ENCODE measurements around the gene BTN2A1.
"Not testable (repeated sequence)": the region's sequence is repeated elsewhere in the genome, so short reads cannot be mapped to it uniquely, and the experiment has no call there.

The BTN2A1 gene

DNA sequence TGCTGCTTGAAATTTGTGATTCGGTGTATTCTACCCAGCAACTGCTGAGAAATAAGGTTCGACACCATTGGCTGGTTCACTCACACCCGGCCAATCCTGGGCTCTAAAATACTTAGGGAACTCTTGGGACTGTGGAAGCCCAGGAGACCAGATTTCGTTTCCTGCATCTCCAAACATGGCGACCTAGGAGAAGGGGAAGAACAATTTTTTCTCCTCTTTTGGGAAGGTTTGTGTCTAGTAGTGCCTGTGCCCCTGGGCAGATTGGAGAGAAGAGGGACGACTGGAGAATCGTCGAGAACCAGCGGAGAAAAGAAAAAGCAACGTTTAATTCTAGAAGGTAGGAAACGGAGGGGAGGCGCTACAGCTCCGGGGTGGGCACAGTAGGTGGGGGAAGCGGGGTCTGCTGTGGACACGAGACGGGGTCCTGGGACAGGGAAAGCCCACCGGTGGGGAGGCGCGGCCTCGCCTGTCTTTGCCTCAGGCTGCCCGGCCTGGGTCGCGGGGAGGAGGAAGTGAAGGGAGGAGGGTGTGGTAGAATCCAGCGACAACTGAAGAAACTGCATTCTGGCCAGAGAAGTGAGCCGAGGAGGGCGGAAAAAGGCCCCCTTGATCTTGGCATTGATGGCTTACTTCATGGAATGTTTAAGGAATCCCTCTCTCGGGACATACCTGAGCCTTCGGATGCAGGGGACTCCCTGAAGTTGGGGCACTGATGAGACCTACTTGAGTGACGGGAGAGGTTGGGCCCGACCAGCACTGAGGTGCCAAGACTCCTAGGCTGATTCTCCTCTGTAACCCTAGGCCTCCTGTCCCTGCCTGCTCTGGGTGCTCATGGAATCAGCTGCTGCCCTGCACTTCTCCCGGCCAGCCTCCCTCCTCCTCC is at the start of gene BTN2A1:
Gene BTN2A1 (plus strand): TSS at position 150 of the 883 bp plus-strand sequence. CDS start 682 bp downstream, at position 832.
- Mint-ChIP-seq H3K4me3 (peak within 1 kb of the TSS; percentile 99), H3K27ac (peak within 1 kb of the TSS; percentile 95), H3K9me3 (no peaks in the 10 kb centered on the region), H3K36me3 (ENCODE audit: low read depth) (peaks cover 43% of the 10 kb centered on the region), H3K27me3 (ENCODE audit: low read depth) (no peaks in the 10 kb centered on the region), H3K4me1 (ENCODE audit: low read depth) (peaks cover 37% of the 10 kb centered on the region)
- DNase-seq (ENCODE audit: low spot score): peak; percentile 68

DNA sequence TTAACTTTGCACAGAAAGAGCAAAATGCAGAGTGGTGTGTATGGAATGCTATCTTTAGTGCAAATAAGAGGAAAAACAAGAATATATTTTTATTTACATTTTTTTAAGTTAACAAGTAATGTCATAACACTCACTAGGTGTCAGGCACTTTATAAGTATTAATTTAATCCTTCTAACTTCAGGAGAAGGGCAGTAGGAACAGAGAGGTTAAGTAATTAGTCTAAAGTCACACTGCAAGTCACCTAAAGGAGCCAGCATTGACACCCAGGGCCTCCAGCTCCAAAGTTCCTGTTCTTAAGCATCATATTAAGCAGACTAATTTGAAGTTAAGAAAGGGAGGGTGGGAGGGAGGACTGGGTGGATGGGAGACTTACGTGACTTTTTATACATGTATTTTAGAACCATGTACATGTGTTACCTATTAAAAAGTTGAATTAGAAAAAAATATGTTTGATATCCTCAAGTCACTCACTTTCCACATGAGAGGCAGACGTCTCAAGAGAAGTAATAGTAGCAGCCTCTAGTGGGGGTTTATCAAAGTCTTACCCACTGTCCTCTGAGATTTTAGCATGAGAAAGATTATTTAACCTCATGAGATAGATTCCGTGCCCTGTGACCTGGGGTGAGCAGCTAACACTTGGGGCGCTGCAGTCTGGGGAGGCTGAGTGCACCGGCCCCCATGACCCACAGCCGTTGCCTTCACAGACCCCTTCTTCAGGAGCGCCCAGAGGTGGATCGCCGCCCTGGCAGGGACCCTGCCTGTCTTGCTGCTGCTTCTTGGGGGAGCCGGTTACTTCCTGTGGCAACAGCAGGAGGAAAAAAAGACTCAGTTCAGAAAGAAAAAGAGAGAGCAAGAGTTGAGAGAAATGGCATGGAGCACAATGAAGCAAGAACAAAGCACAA is 48.7 kb upstream of the BTN2A1 start:
- Mint-ChIP-seq H3K36me3 (ENCODE audit: low read depth) (peaks cover 83% of the 10 kb centered on the region), H3K27me3 (ENCODE audit: low read depth) (no peaks in the 10 kb centered on the region), H3K4me1 (ENCODE audit: low read depth) (peaks cover 26% of the 10 kb centered on the region), H3K9me3 (no peaks in the 10 kb centered on the region), H3K27ac (no peak overlapping the region), H3K4me3 (no peak overlapping the region)
- no peak for DNase-seq (ENCODE audit: low spot score)

DNA sequence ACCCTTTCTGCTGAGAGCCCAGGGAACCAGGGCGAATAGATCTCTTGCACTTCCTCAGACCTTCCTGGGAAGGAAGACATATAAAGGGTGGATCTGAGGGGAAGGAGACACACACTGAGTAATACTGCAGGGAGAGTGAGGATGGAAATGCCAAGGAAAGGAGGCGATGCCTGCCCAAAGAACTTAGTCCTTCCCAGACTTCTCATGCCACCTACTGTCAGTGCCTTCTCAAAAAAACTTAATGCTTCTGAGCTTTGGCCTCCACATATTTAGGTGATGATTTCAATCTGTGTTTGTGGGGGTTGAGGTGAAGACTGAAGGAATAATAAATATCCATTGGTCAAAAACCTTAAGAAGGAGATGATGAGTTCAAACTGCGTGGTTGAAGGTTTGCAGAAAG is 46.0 kb upstream of the BTN2A1 start:
- Mint-ChIP-seq H3K27ac (no peak overlapping the region), H3K4me3 (no peak overlapping the region), H3K4me1 (ENCODE audit: low read depth) (peaks cover 8% of the 10 kb centered on the region), H3K36me3 (ENCODE audit: low read depth) (peaks cover 88% of the 10 kb centered on the region), H3K9me3 (peaks cover 13% of the 10 kb centered on the region), H3K27me3 (ENCODE audit: low read depth) (no peaks in the 10 kb centered on the region)
- no peak for DNase-seq (ENCODE audit: low spot score)

DNA sequence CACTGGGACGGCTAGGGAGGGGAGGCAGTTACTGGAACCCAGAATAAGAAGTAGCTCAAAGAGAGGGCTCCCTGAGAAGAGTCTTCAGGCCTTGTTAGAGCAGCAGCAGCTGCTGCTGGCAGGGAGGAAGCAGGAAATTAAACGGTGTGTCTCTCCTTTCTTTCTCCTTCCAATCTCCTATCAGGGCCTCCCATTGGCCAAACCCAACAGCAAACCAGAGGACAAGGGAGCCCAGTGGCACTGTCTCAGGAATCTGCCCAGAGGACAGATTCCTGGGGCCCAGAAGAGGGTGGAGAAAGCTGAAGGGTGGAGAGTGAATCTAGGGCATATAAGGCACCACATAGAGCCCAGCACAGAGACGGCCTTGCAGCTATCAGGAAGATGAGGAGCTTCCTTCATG is 45.5 kb upstream of the BTN2A1 start:
- Mint-ChIP-seq H3K4me1 (ENCODE audit: low read depth) (peaks cover 6% of the 10 kb centered on the region), H3K36me3 (ENCODE audit: low read depth) (peaks cover 86% of the 10 kb centered on the region), H3K4me3 (no peak overlapping the region), H3K9me3 (peaks cover 18% of the 10 kb centered on the region), H3K27me3 (ENCODE audit: low read depth) (no peaks in the 10 kb centered on the region), H3K27ac (no peak overlapping the region)
- DNase-seq (ENCODE audit: low spot score): no peak

DNA sequence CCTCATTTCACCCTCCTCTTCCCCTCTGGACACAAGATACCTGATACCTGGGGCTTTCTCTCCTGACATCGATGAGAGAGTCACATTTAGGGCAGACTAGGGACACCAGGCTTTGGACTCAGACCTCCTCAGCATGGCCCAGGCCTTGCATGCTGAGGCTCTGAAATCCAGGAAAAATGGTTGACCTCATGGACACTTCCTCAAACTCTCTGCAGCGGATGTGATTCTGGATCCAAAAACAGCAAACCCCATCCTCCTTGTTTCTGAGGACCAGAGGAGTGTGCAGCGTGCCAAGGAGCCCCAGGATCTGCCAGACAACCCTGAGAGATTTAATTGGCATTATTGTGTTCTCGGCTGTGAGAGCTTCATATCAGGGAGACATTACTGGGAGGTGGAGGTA is 44.8 kb upstream of the BTN2A1 start:
- no peak for DNase-seq (ENCODE audit: low spot score)
- peaks cover 3% of the 10 kb centered on the region for H3K4me1 Mint-ChIP-seq (ENCODE audit: low read depth)
- no peak overlapping the region for H3K27ac Mint-ChIP-seq
- H3K27me3 Mint-ChIP-seq (ENCODE audit: low read depth): no peaks in the 10 kb centered on the region
- H3K36me3 Mint-ChIP-seq (ENCODE audit: low read depth): peaks cover 84% of the 10 kb centered on the region
- H3K4me3 Mint-ChIP-seq: no peak overlapping the region
- H3K9me3 Mint-ChIP-seq: peaks cover 25% of the 10 kb centered on the region

DNA sequence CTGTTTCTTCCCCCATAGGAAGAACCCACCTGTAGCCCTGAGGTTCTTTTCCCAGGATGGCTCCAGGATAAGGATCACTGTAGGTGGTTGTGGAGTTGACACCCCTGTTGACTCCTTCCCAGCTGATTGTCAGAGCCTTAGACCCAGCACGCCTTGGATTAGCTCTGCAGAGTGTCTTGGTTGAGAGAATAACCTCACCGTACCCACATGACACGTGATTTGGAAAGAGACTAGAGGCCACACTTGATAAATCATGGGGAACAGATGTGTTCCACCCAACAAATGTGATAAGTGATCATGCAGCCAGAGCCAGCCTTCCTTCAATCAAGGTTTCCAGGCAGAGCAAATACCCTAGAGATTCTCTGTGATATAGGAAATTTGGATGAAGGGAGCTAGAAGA is 43.5 kb upstream of the BTN2A1 start:
- H3K4me3 Mint-ChIP-seq: no peak overlapping the region
- H3K36me3 Mint-ChIP-seq (ENCODE audit: low read depth): peaks cover 85% of the 10 kb centered on the region
- DNase-seq (ENCODE audit: low spot score): no peak

DNA sequence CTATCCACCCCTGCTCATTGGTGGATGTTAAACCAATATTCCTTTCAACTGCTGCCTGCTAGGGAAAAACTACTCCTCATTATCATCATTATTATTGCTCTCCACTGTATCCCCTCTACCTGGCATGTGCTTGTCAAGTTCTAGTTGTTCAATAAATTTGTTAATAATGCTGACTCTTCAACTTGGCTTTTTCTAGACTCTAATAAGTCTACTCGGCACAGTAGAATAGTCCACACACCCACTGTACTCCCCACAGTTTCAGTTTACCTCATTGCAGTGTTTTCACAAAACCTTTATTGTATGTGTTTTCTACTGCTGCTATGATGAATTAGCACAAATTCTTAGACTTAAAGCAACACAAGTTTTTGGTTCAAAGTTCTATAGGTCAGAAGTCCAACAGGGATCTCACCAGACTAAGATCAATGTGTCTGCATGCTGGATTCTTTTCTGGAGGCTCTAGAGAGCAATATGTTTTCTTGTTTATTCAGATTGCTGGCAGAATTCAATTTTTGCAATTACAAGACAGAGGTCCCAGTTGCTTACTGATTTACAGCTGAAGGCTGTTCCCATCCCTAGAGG is 42.6 kb upstream of the BTN2A1 start:
- Mint-ChIP-seq H3K27ac (no peak overlapping the region), H3K4me3 (no peak overlapping the region), H3K36me3 (ENCODE audit: low read depth) (peaks cover 77% of the 10 kb centered on the region), H3K9me3 (peaks cover 38% of the 10 kb centered on the region), H3K4me1 (ENCODE audit: low read depth) (peaks cover 2% of the 10 kb centered on the region), H3K27me3 (ENCODE audit: low read depth) (no peaks in the 10 kb centered on the region)
- DNase-seq (ENCODE audit: low spot score): no peak

More for the DNA sequence above, 43.5 kb upstream of the BTN2A1 start:
- Mint-ChIP-seq H3K27me3 (ENCODE audit: low read depth) (no peaks in the 10 kb centered on the region), H3K27ac (no peak overlapping the region), H3K9me3 (peaks cover 37% of the 10 kb centered on the region), H3K4me1 (ENCODE audit: low read depth) (peaks cover 2% of the 10 kb centered on the region)

DNA sequence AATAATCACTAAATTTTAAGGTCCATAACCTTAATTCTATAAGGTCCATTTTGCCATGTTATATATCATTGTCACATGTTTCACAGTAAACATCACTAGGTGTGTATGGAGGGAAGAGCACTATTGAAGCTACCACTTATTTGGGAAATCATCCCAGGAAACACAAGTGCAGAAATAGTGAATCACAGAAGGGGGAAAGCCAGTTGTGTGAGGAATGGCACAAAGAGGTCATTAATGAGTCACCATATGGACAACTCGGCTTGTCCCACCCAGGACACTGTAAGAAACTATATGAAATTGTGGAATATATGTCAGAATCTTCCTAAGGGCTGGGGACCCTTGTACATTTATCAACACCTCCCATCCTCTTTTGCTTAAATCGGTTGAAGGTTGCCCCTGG is 42.0 kb upstream of the BTN2A1 start:
- Mint-ChIP-seq H3K9me3 (peaks cover 38% of the 10 kb centered on the region), H3K27me3 (ENCODE audit: low read depth) (no peaks in the 10 kb centered on the region), H3K4me1 (ENCODE audit: low read depth) (peaks cover 2% of the 10 kb centered on the region), H3K4me3 (no peak overlapping the region), H3K27ac (no peak overlapping the region), H3K36me3 (ENCODE audit: low read depth) (peaks cover 71% of the 10 kb centered on the region)
- no peak for DNase-seq (ENCODE audit: low spot score)

DNA sequence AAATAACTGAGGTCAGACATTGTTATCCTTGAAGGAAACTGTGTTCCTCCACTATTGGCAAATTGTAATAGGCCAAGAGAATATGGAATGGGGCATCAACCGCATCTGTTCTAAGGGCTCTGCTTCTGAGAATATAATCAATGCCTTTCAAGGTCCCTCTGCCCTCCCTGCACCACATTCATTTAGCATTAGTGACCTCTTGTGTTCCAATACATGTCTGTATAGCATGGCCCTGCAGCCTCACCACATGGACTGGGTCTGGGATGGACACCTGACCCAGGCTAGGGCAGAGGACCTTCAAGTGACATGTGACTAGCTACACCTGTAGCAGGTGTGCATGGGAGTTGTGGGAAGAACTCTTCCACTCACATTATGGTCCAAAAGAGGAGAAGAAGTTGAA is 41.5 kb upstream of the BTN2A1 start:
- no peak for DNase-seq (ENCODE audit: low spot score)
- H3K4me1 Mint-ChIP-seq (ENCODE audit: low read depth): peaks cover 2% of the 10 kb centered on the region
- peaks cover 38% of the 10 kb centered on the region for H3K9me3 Mint-ChIP-seq
- no peaks in the 10 kb centered on the region for H3K27me3 Mint-ChIP-seq (ENCODE audit: low read depth)
- no peak overlapping the region for H3K4me3 Mint-ChIP-seq
- no peak overlapping the region for H3K27ac Mint-ChIP-seq
- H3K36me3 Mint-ChIP-seq (ENCODE audit: low read depth): peaks cover 67% of the 10 kb centered on the region

DNA sequence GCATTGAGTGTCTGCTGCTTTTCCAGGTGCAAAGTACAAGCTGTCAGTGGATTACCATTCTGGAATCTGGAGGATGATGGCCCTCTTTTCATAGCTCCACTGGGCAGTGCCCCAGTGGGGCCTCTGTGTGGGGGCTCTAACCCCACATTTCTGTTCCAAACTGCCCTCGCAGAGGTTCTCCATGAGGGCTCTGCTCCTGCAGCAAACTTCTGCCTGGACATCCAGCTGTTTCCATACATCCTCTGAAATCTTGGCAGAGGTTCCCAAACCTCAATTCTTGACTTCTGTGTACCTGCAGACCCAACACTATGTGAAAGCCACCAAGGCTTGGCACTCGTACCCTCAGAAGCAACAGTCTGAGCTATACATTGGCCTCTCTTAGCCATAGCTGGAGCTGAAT is 39.7 kb upstream of the BTN2A1 start:
- not testable (repeated sequence) for H3K4me1 Mint-ChIP-seq (ENCODE audit: low read depth); H3K27ac Mint-ChIP-seq
- H3K36me3 Mint-ChIP-seq (ENCODE audit: low read depth): peaks cover 51% of the 10 kb centered on the region

DNA sequence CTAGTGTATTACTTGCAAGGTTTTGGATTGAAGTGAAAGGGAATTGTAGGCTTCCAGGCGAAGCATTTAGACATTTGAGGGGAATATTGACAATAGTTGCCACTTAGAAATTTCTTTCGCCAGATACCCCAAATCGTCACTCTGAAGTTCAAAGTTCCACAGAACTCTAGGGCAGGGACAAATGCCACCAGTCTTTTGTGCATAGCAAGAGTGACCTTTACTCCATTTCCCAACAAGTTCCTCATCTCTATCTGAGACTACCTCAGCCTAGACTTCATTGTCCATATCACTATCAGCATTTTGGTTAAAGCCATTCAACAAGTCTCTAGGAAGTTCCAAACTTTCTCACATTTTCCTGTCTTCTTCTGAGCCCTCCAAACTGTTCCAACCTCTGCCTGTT is 39.0 kb upstream of the BTN2A1 start:
- not testable (repeated sequence) for DNase-seq (ENCODE audit: low spot score); H3K4me3 Mint-ChIP-seq; H3K4me1 Mint-ChIP-seq (ENCODE audit: low read depth); H3K27me3 Mint-ChIP-seq (ENCODE audit: low read depth); H3K27ac Mint-ChIP-seq
- Mint-ChIP-seq H3K36me3 (ENCODE audit: low read depth) (peaks cover 44% of the 10 kb centered on the region), H3K9me3 (peaks cover 38% of the 10 kb centered on the region)

More for the DNA sequence above, 39.7 kb upstream of the BTN2A1 start:
- not testable (repeated sequence) for H3K27me3 Mint-ChIP-seq (ENCODE audit: low read depth); H3K4me3 Mint-ChIP-seq; DNase-seq (ENCODE audit: low spot score)
- peaks cover 38% of the 10 kb centered on the region for H3K9me3 Mint-ChIP-seq

DNA sequence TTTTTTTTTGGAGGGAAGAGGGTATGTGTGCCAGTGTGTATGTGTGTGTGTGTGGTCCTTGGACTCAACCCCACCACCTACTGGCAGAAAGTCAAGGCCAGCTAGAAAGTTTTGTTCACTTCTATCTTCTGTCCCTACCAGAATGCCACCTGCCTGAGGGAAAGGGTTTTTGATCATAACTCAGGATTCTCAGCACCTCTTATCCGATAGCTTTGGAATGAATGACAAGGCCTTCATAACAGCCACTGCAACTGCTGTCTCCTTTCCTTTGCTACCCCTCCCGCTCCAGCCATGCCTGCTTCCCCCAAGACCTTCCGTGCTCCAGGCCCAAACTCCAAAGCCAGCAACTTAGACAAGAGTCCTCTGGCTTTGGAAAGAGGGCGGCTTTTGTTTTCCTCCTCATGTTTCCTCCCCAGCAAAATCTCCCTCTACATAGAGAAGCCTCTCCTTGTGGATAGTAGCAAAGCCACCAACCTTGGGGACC is 37.0 kb upstream of the BTN2A1 start:
- no peaks in the 10 kb centered on the region for H3K27me3 Mint-ChIP-seq (ENCODE audit: low read depth)
- peaks cover 35% of the 10 kb centered on the region for H3K9me3 Mint-ChIP-seq
- H3K36me3 Mint-ChIP-seq (ENCODE audit: low read depth): peaks cover 28% of the 10 kb centered on the region
- H3K4me3 Mint-ChIP-seq: no peak overlapping the region
- DNase-seq (ENCODE audit: low spot score): no peak
- peaks cover 8% of the 10 kb centered on the region for H3K4me1 Mint-ChIP-seq (ENCODE audit: low read depth)
- H3K27ac Mint-ChIP-seq: no peak overlapping the region

DNA sequence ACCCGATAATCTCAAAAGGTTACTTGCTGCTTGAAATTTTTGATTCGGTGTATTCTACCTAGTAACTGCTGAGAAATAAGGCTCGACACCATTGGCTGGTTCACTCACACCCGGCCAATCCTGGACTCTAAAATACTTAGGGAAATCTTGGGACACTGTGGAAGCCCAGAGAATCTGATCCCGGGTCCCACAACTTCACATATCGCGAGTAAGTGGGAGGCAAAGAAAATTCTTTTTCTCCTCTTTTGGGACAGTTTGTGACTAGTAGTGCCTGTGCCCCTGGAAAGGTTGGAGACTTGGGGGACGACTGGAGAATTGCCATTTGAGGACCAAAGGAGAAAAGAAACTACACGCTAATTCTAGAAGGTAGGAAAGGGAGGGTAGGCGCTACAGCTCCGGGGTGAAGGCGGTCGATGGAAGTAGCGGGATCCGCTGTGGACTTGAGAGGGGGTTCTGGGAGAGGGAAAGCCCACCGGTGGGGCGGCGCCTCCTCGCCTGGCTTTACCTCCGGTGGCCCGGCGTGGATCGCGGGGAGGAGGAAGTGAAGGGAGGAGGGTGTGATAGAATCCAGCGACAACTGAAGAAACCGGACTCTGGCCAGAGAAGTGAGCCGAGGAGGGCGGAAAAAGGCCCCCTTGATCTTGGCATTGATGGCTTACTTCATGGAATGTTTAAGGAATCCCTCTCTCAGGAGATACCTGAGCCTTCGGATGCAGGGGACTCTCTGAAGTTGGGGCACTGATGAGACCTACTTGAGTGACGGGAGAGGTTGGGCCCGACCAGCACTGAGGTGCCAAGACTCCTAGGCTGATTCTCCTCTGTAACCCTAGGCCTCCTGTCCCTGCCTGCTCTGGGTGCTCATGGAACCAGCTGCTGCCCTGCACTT is 36.3 kb upstream of the BTN2A1 start:
- Mint-ChIP-seq H3K9me3 (peaks cover 27% of the 10 kb centered on the region), H3K27ac (peak overlapping the region; percentile 75), H3K4me3 (no peak overlapping the region), H3K36me3 (ENCODE audit: low read depth) (peaks cover 25% of the 10 kb centered on the region), H3K4me1 (ENCODE audit: low read depth) (peaks cover 8% of the 10 kb centered on the region), H3K27me3 (ENCODE audit: low read depth) (no peaks in the 10 kb centered on the region)
- DNase-seq (ENCODE audit: low spot score): peak; percentile 51
